SK-N-SH (cell line): Measurements from ENCODE around the gene BCAM. TPM values are rescaled to one million over a fixed set of nuclear protein-coding genes. Genes with fewer than 3 reads are reported as not detected.

ENCODE experiments used
- CTCF ChIA-PET: fragments of 300-600, 350-600 bp; formaldehyde crosslinking; extraction: SDS; loops from one replicate; lab custom pipeline; 2021; lab: Yijun Ruan, JAX
- POLR2A ChIA-PET: fragments of 350-600 bp; sonication (Branson Sonifier 250); formaldehyde crosslinking; extraction: SDS; loops from one replicate; lab custom pipeline; 2020; ENCODE audit warnings: antibody characterized with exemption, inconsistent platforms; lab: Yijun Ruan, JAX
- DNase-seq: peaks from one replicate; pipeline ENCODE4 v3.0.0; 2012
- H2AFZ ChIP-seq: fragments of 200-600 bp; sonication (generic); 2 replicates; pipeline ENCODE4 v1.8.1; 2016; ENCODE audit warnings: antibody characterized with exemption, mild to moderate bottlenecking, low read depth
- H3F3A ChIP-seq: fragments of 200-600 bp; sonication (generic); replicated peaks from 2 replicates; pipeline ENCODE3; 2016; ENCODE audit warnings: antibody characterized with exemption, mild to moderate bottlenecking; ENCODE audit not compliant: insufficient read depth
- H3K27ac ChIP-seq, 2 experiments: fragments of 200-500 bp in 1 of 2; fragments of 200-600 bp in 1 of 2; sonication (Bioruptor generic) in 1 of 2; sonication (generic), shearing (Covaris generic) in 1 of 2; 2 replicates each; pipeline versions ENCODE4 v1.5.1 to v1.6.1; 2014 to 2016; ENCODE audit warnings: low read depth in 2 of 2, inconsistent platforms in 1 of 2, low read length in 1 of 2, mild to moderate bottlenecking in 1 of 2, mixed read lengths in 1 of 2
- H3K27me3 ChIP-seq: fragments of 200-600 bp; sonication (generic), shearing (Covaris generic); 2 replicates; pipeline ENCODE4 v1.6.1; 2016; ENCODE audit warnings: mixed run types; ENCODE audit not compliant: insufficient read depth
- H3K36me3 ChIP-seq, 2 experiments: fragments of 200-500 bp in 1 of 2; fragments of 200-600 bp in 1 of 2; sonication (Bioruptor generic) in 1 of 2; sonication (generic) in 1 of 2; replicated peaks in 1 of 2; 2 replicates each; pipeline versions ENCODE3 to v1.5.1; 2014 to 2016; ENCODE audit warnings: low read length in 1 of 2, mild to moderate bottlenecking in 1 of 2; ENCODE audit not compliant: insufficient read depth in 2 of 2, control insufficient read depth in 1 of 2
- H3K4me1 ChIP-seq, 2 experiments: fragments of 200-500 bp in 1 of 2; fragments of 200-600 bp in 1 of 2; sonication (Bioruptor generic) in 1 of 2; sonication (generic), shearing (Covaris generic) in 1 of 2; 2 replicates each; pipeline versions ENCODE4 v1.5.1 to v1.6.1; 2014 to 2016; ENCODE audit warnings: low read depth in 1 of 2, low read length in 1 of 2, mixed run types in 1 of 2; ENCODE audit not compliant: insufficient read depth in 2 of 2, control insufficient read depth in 1 of 2
- H3K4me2 ChIP-seq: fragments of 200-600 bp; sonication (generic), shearing (Covaris generic); 2 replicates; pipeline ENCODE4 v1.6.1; 2017; ENCODE audit warnings: mixed run types
- H3K4me3 ChIP-seq, 2 experiments: fragments of 200-500 bp in 1 of 2; fragments of 200-600 bp in 1 of 2; sonication (Bioruptor generic) in 1 of 2; sonication (generic), shearing (Covaris generic) in 1 of 2; 2 replicates each; pipeline versions ENCODE4 v1.5.1 to v1.8.1; 2014 to 2016; ENCODE audit warnings: low read depth in 2 of 2, inconsistent platforms in 1 of 2, low read length in 1 of 2, mild to moderate bottlenecking in 1 of 2, mixed read lengths in 1 of 2, moderate library complexity in 1 of 2
- H3K79me2 ChIP-seq: fragments of 200-600 bp; sonication (generic); 2 replicates; pipeline ENCODE4 v1.8.1; 2017; ENCODE audit warnings: mild to moderate bottlenecking; ENCODE audit not compliant: insufficient read depth
- H3K9ac ChIP-seq: fragments of 200-600 bp; sonication (generic); 2 replicates; pipeline ENCODE4 v1.6.1; 2017; ENCODE audit warnings: mixed run types
- H3K9me2 ChIP-seq: fragments of 200-600 bp; sonication (generic); 2 replicates; pipeline ENCODE4 v1.6.1; 2017; ENCODE audit warnings: mixed run types
- H3K9me3 ChIP-seq: fragments of 200-600 bp; sonication (generic); 2 replicates; pipeline ENCODE4 v1.6.1; 2017; ENCODE audit warnings: mixed run types, mild to moderate bottlenecking, moderate library complexity
- H4K20me1 ChIP-seq: fragments of 200-600 bp; sonication (generic); 2 replicates; pipeline ENCODE4 v1.6.1; 2017; ENCODE audit warnings: mild to moderate bottlenecking, mixed run types; ENCODE audit not compliant: insufficient read depth
- CHD2 ChIP-seq: fragments of 150-350 bp; IDR thresholded peaks from 2 replicates; pipeline ENCODE4 v1.6.1; 2018; ENCODE audit warnings: low read length; ENCODE audit not compliant: partially characterized antibody
- CTCF ChIP-seq: fragments of 200-600 bp; sonication (generic); IDR thresholded peaks from 2 replicates; pipeline ENCODE4 v1.6.1; 2017; ENCODE audit warnings: antibody characterized with exemption, mild to moderate bottlenecking, moderate library complexity
- ELF1 ChIP-seq: IDR thresholded peaks from 2 replicates; pipeline ENCODE4 v1.4.0; 2012
- EZH2phosphoT487 ChIP-seq: fragments of 200-600 bp; sonication (generic); IDR thresholded peaks from 2 replicates; pipeline ENCODE4 v1.6.1; 2017; ENCODE audit warnings: low read depth, mixed run types, mild to moderate bottlenecking, antibody characterized with exemption, moderate library complexity, borderline replicate concordance
- FOSL2 ChIP-seq: IDR thresholded peaks from 2 replicates; pipeline ENCODE4 v1.4.0; 2012; ENCODE audit warnings: low read depth, mild to moderate bottlenecking, moderate library complexity, borderline replicate concordance
- FOXJ3 ChIP-seq: sonication (generic); formaldehyde crosslinking; IDR thresholded peaks from 2 replicates; pipeline ENCODE4 v1.5.1; 2020; ENCODE audit warnings: mild to moderate bottlenecking, missing genetic modification reagents
- FOXM1 ChIP-seq: IDR thresholded peaks from 2 replicates; pipeline ENCODE4 v1.4.0; 2012; ENCODE audit warnings: low read depth, mild to moderate bottlenecking
- NFIC ChIP-seq: IDR thresholded peaks from 2 replicates; pipeline ENCODE4 v1.4.0; 2012; ENCODE audit warnings: borderline replicate concordance
- POLR2AphosphoS5 ChIP-seq: IDR thresholded peaks from 2 replicates; pipeline ENCODE4 v1.6.1; 2012; ENCODE audit warnings: low read depth, low read length
- REST ChIP-seq: IDR thresholded peaks from 2 replicates; pipeline ENCODE4 v1.6.1; 2012; ENCODE audit warnings: mild to moderate bottlenecking, low read depth, low read length, moderate library complexity
- RXRA ChIP-seq: IDR thresholded peaks from 2 replicates; pipeline ENCODE4 v1.4.0; 2012; ENCODE audit warnings: low read depth, mild to moderate bottlenecking, borderline replicate concordance
- TEAD4 ChIP-seq: IDR thresholded peaks from 2 replicates; pipeline ENCODE4 v1.4.0; 2012; ENCODE audit warnings: mild to moderate bottlenecking, borderline replicate concordance; ENCODE audit not compliant: insufficient read depth
- ZBTB33 ChIP-seq: IDR thresholded peaks from 2 replicates; pipeline ENCODE4 v1.4.0; 2012; ENCODE audit warnings: low read depth, borderline replicate concordance
- WGBS: methylation state at CpG from one replicate; pipeline ENCODE4 v1.1.6; 2017; ENCODE audit warnings: low lambda C conversion rate; 5-methylcytosine and 5-hydroxymethylcytosine counted together
- polyA plus RNA-seq, 3 experiments: library from polyadenylated mRNA; depleted of rRNA; stranded (reverse); fragments of >200 nt; gene quantifications; 2 replicates each; pipeline ENCODE4 v1.2.3, GENCODE V29; 2012
- TF ChIP-seq, protein P1 (sequence below): IDR thresholded peaks from 2 replicates; pipeline ENCODE4; 2012
- TF ChIP-seq, protein P2 (sequence below): fragments of 150-350 bp; IDR thresholded peaks from 2 replicates; pipeline ENCODE4 v1.6.1; 2017; ENCODE audit warnings: antibody characterized with exemption, low read length, low read depth, borderline replicate concordance

BCAM gene
- polyA plus RNA-seq, 1 of the 3 experiments (the other 2 are of a cell fraction): 34.0 TPM

- H3K9me2 ChIP-seq: no peaks in the 10 kb centered on the region
- no peak for DNase-seq
- no peak overlapping the region for H3K27ac ChIP-seq
- no peaks in the 10 kb centered on the region for H3K79me2 ChIP-seq
- ChIA-PET CTCF (interaction anchor here (1.0 to 5.3 kb wide), 12 partner anchors 10 to 212 kb away, joined by 3 to 74 read pairs (median 16); partner anchors contain the start of genes BCAM and NECTIN2), POLR2A (no interaction called here)
- no peak overlapping the region for H2AFZ ChIP-seq
- no peaks in the 10 kb centered on the region for H3K36me3 ChIP-seq
- H3K4me1 ChIP-seq: no peaks in the 10 kb centered on the region
- H3K4me3 ChIP-seq: no peak overlapping the region
- H3K9ac ChIP-seq: no peak overlapping the region
- H4K20me1 ChIP-seq: no peaks in the 10 kb centered on the region
- TF ChIP-seq FOXJ3 (CRISPR knock-in tag): no peak
- TF ChIP-seq CTCF: 0 out of 2 replicates have a peak, but pooled peaks have one; percentile 11
- no peaks in the 10 kb centered on the region for H3K9me3 ChIP-seq
- peaks cover 3% of the 10 kb centered on the region for H3F3A ChIP-seq
- 62% methylated on average over 5 of the region's 5 CpGs for WGBS
- H3K27me3 ChIP-seq: no peaks in the 10 kb centered on the region
- H3K4me2 ChIP-seq: no peak overlapping the region
Measured at GRCh38 chr19:44782729-44783128, 26.2 kb upstream of the BCAM start.

DNA sequence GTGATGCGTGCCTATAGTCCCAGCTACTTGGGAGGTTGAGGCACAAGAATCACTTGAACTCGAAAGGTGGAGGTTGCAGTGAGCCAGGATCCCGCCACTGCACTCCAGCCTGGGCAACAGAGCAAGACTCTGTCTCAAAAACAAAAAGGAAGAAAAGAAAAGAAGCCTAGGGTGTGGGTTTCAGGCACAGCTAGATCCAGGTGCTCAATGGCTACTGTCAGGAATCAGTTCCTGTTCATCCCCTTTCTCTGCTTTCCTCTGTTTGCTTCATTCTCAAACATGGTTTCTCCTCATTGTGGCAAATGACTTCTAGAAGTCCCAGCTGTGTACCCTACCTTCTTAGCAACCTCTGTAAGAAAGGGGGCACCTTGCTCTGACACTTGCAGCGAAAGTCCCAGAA is 25.4 kb upstream of the BCAM start:
- DNase-seq: no peak
- H3K9me2 ChIP-seq: no peaks in the 10 kb centered on the region
- ChIA-PET CTCF (interaction anchor here (0.6 to 5.3 kb wide), 43 partner anchors 9 to 969 kb away, joined by 3 to 74 read pairs (median 5); partner anchors contain the start of genes BCAM, CEACAM16, NECTIN2 and TOMM40), POLR2A (no interaction called here)
- H3F3A ChIP-seq: peaks cover 3% of the 10 kb centered on the region
- no peak overlapping the region for H3K9ac ChIP-seq
- H3K27me3 ChIP-seq: no peaks in the 10 kb centered on the region
- WGBS: 65% methylated on average over 4 of the region's 4 CpGs
- no peaks in the 10 kb centered on the region for H3K79me2 ChIP-seq
- H3K9me3 ChIP-seq: no peaks in the 10 kb centered on the region
- H3K4me3 ChIP-seq: no peak overlapping the region
- H4K20me1 ChIP-seq: no peaks in the 10 kb centered on the region
- H3K4me1 ChIP-seq: no peaks in the 10 kb centered on the region
- H3K27ac ChIP-seq: no peak overlapping the region
- no peaks in the 10 kb centered on the region for H3K36me3 ChIP-seq
- no peak overlapping the region for H2AFZ ChIP-seq
- H3K4me2 ChIP-seq: no peak overlapping the region
- TF ChIP-seq FOXJ3 (CRISPR knock-in tag): no peak
- TF ChIP-seq POLR2AphosphoS5: no peak
- TF ChIP-seq, protein P1, sequence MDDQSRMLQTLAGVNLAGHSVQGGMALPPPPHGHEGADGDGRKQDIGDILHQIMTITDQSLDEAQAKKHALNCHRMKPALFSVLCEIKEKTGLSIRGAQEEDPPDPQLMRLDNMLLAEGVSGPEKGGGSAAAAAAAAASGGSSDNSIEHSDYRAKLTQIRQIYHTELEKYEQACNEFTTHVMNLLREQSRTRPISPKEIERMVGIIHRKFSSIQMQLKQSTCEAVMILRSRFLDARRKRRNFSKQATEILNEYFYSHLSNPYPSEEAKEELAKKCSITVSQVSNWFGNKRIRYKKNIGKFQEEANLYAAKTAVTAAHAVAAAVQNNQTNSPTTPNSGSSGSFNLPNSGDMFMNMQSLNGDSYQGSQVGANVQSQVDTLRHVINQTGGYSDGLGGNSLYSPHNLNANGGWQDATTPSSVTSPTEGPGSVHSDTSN: no peak
- TF ChIP-seq NFIC: no peak
- TF ChIP-seq ZBTB33: no peak
- no peak for TF ChIP-seq FOSL2
- TF ChIP-seq CHD2: no peak
- TF ChIP-seq TEAD4: no peak
- no peak for TF ChIP-seq EZH2phosphoT487
- TF ChIP-seq FOXM1: no peak
- no peak for TF ChIP-seq ELF1
- TF ChIP-seq, protein P2, sequence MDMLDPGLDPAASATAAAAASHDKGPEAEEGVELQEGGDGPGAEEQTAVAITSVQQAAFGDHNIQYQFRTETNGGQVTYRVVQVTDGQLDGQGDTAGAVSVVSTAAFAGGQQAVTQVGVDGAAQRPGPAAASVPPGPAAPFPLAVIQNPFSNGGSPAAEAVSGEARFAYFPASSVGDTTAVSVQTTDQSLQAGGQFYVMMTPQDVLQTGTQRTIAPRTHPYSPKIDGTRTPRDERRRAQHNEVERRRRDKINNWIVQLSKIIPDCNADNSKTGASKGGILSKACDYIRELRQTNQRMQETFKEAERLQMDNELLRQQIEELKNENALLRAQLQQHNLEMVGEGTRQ: no peak
- no peak for TF ChIP-seq REST
- TF ChIP-seq RXRA: no peak
